ENCODE data around the gene SCAF4. TPM values are rescaled to one million over a fixed set of nuclear protein-coding genes. Genes with fewer than 3 reads are reported as not detected.
"Not testable (repeated sequence)": the region's sequence is repeated elsewhere in the genome, so short reads cannot be mapped to it uniquely, and the experiment has no call there.

Gene SCAF4
- total and polyA plus RNA-seq, 3 donors from 2014 or later: 44.0 to 50.2 (median 45.3) TPM

DNA sequence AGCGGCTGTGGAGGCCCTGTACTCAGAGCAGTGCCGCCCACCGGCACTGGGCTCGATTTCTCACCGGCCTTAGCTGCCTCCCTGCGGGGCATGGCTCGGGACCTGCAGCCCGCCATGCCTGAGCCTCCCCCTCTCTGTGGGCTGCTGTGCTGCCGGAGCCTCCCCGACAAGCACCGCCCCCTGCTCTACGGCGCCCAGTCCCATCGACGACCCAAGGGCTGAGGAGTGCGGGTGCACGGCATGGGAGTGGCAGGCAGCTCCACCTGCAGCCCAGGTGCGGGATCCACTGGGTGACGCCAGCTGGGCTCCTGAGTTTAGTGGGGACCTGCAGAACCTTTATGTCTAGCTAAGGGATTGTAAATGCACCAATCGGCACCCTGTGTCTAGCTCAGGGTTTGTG is 77.6 kb downstream of the SCAF4 start:
- no peak for DNase-seq
- WGBS, 2 donors: 93 to 96% methylated on average over 11 to 13 of the region's 20 CpGs
- intact Hi-C loops (cut with DNase I; ENCODE audit: low total_unique reads): loop anchor here (10.0 kb wide), 1 partner anchor 80 kb away; the partner anchor contains the start of gene SCAF4
- no peaks in the 10 kb centered on the region for H3K27me3 ChIP-seq
- TF ChIP-seq POLR2A (IDR thresholded peaks at IDR 0.05) (no peak), CTCF (IDR thresholded peaks at IDR 0.05) (no peak)
- no peaks in the 10 kb centered on the region for H3K4me1 ChIP-seq
- no peaks in the 10 kb centered on the region for H3K9me3 ChIP-seq
- no peaks in the 10 kb centered on the region for H3K36me3 ChIP-seq (ENCODE audit: low read depth, missing control alignments)
- H3K4me3 ChIP-seq: no peak overlapping the region
- no peak overlapping the region for H3K27ac ChIP-seq

GRCh38 chr21:31651491-31651890 is 80.4 kb downstream of the SCAF4 start:
- H3K4me3 ChIP-seq; H3K4me1 ChIP-seq; H3K36me3 ChIP-seq (ENCODE audit: low read depth, missing control alignments); H3K9me3 ChIP-seq; H3K27ac ChIP-seq; H3K27me3 ChIP-seq; DNase-seq: not testable (repeated sequence)
- WGBS, 2 donors: 92 to 96% methylated on average over 4 of the region's 4 CpGs
- intact Hi-C loops (cut with DNase I; ENCODE audit: low total_unique reads): loop anchor here (10.0 kb wide), 1 partner anchor 83 kb away; the partner anchor contains the start of gene SCAF4

GRCh38 chr21:31650930-31651329 is 81.0 kb downstream of the SCAF4 start:
- no peaks in the 10 kb centered on the region for H3K9me3 ChIP-seq
- H3K4me1 ChIP-seq: no peaks in the 10 kb centered on the region
- 89 to 95% methylated on average over 3 of the region's 3 CpGs for WGBS, 2 donors
- H3K36me3 ChIP-seq (ENCODE audit: low read depth, missing control alignments): no peaks in the 10 kb centered on the region
- intact Hi-C loops (cut with DNase I; ENCODE audit: low total_unique reads): loop anchor here (10.0 kb wide), 1 partner anchor 84 kb away; the partner anchor contains the start of gene SCAF4
- DNase-seq: no peak
- H3K4me3 ChIP-seq: no peak overlapping the region
- no peak overlapping the region for H3K27ac ChIP-seq
- TF ChIP-seq CTCF (IDR thresholded peaks at IDR 0.05): no peak
- TF ChIP-seq POLR2A (IDR thresholded peaks at IDR 0.05): no peak
- H3K27me3 ChIP-seq: no peaks in the 10 kb centered on the region

GRCh38 chr21:31647650-31648049 is 84.3 kb downstream of the SCAF4 start:
- no peaks in the 10 kb centered on the region for H3K4me1 ChIP-seq
- no peaks in the 10 kb centered on the region for H3K9me3 ChIP-seq
- no peaks in the 10 kb centered on the region for H3K27me3 ChIP-seq
- no peaks in the 10 kb centered on the region for H3K36me3 ChIP-seq (ENCODE audit: low read depth, missing control alignments)
- intact Hi-C loops (cut with DNase I; ENCODE audit: low total_unique reads): no loop called here
- DNase-seq: no peak
- H3K27ac ChIP-seq: no peak overlapping the region
- H3K4me3 ChIP-seq: no peak overlapping the region
- TF ChIP-seq POLR2A (IDR thresholded peaks at IDR 0.05) (no peak), CTCF (IDR thresholded peaks at IDR 0.05) (no peak)
- WGBS, 2 donors: 88 to 92% methylated on average over 3 of the region's 3 CpGs

GRCh38 chr21:31644643-31645042 is 87.3 kb downstream of the SCAF4 start:
- no peak for DNase-seq
- TF ChIP-seq CTCF (IDR thresholded peaks at IDR 0.05) (no peak), POLR2A (IDR thresholded peaks at IDR 0.05) (no peak)

More at GRCh38 chr21:31644643-31645042, 87.3 kb downstream of the SCAF4 start:
- no peaks in the 10 kb centered on the region for H3K27me3 ChIP-seq
- no peak overlapping the region for H3K4me3 ChIP-seq
- H3K9me3 ChIP-seq: no peaks in the 10 kb centered on the region
- H3K4me1 ChIP-seq: no peaks in the 10 kb centered on the region
- intact Hi-C loops (cut with DNase I; ENCODE audit: low total_unique reads): no loop called here
- 59 to 62% methylated on average over 4 of the region's 4 CpGs for WGBS, 2 donors
- no peaks in the 10 kb centered on the region for H3K36me3 ChIP-seq (ENCODE audit: low read depth, missing control alignments)
- H3K27ac ChIP-seq: no peak overlapping the region
